Measurements from ENCODE around the gene QDPR. TPM values are rescaled to one million over a fixed set of nuclear protein-coding genes. Genes with fewer than 3 reads are reported as not detected.
A peak's percentile ranks its signal among the peaks of the same experiment; 100 is the strongest.

QDPR gene
- 26.2 TPM for polyA plus RNA-seq

DNA sequence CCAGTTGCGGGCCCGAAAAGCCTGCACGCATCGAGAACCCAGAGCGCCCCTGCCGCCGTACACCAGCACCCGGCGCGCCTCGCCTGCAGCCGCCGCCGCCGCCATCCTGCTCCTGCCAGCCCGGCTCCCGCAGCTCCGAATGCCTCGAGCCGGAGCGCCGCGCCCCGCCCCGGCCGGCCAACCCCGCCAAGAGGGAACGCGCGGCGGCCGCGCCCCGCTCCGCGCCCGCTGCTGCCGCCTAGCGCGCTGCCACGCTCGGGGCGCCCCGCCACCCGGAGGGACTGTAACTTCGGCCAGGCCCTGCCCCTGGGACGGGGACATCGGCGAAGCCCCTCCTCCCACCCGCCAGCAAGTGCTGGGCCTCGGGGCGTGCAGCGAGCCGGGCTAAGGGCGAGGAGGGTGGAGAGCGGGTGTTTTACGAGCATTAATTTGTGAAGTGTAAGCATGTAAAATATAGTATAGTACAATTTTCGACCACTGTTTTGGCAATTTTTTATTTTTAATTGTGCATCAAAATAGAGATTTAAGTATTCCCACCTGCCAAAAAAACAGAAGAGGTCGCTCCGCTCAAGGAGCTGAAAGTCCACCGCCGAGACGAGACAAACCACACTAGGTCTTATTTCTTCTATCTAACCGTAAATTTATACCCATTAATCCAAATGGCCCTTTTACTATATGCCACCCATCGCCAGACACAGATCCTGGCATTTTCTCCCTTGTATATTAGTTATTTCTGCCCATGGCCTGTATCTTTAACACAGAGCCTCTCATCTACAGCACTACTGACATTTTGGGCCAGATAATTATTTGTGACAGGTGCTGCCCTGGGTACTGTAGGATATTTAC is at the start of gene QDPR:
Gene QDPR (minus strand): TSS at position 141 of the 846 bp plus-strand sequence. CDS start 36 bp downstream, at position 105.
- peak within 1 kb of the TSS; percentile 85 to 96 (median 93) for H3K4me3 Mint-ChIP-seq

DNA sequence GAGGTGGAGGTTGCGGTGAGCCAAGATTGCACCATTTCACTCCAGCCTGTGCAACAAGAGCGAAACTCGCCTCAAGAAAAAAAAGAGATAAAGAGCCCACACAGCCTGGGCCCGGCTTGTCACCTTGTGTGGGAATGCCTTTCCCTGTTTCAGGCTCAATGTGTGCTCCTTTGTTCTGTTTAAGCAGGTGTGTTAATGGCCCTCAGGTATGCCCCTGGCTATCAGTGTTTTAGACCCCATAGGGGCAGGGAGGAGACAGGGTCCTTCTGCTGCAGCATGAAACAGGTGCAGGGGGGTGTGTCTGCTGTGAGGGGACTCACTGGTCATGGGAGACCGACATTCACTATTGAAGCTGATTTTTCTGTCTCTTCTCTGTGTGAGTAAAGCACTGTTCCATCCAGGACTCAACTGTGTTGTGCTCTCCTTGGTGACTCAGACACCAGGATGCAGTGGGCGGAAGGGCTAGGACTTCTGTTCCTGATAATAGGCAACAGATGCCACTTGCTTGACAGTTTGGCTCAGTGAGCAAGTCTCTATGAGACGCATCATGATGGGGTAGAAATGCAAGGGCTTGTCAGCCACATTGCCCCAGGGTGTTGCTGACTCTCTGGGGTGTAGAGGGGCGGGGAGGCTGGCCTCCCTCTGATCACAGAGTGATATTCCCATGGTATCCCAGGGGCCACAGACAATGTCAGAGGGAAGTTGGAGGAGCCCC is 49.5 kb upstream of the QDPR start:
- Mint-ChIP-seq H3K36me3 (no peaks in the 10 kb centered on the region), H3K4me1 (no peaks in the 10 kb centered on the region), H3K4me3 (no peak overlapping the region), H3K27me3 (peaks cover 2% of the 10 kb centered on the region), H3K9me3 (no peaks in the 10 kb centered on the region), H3K27ac (no peak overlapping the region)

More for the DNA sequence above, at the start of gene QDPR:
- Mint-ChIP-seq H3K9me3 (no peaks in the 10 kb centered on the region), H3K4me1 (peaks cover 19 to 21% (median 19%) of the 10 kb centered on the region in 3 donors), H3K36me3 (peaks cover 2% of the 10 kb centered on the region), H3K27me3 (no peaks in the 10 kb centered on the region), H3K27ac (peak within 1 kb of the TSS; percentile 29 to 80 (median 38))

DNA sequence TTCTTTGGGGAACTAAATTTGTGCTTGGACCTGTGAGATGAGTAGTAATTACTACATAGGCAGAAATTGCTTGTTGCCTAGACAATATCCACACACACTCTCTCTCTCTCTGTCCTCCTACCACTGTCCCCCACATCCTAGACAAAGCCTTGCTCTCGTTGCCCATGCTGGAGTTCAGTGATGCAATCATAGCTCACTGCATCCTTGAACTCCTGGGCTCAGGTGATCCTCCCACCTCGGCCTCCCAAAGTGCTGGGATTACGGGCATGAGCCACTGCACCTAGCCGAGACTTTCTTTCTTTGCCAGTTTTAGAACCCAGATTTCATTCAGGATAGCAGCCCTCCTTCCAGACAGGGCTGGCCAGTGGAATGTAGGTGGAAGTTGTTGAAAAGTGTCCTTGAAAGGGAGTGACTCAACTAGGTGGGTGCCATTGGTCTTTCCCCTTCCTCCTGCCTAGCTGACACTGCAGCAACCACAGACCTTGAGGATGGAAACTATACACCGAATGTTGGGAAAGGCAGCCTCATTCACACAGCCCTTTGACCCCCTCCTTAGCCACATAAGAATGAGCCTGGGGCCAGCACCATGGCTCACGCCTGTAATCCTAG is 48.3 kb upstream of the QDPR start:
- H3K4me1 Mint-ChIP-seq, result no peaks in the 10 kb centered on the region
- H3K9me3 Mint-ChIP-seq, result no peaks in the 10 kb centered on the region
- H3K27me3 Mint-ChIP-seq, result peaks cover under 1% of the 10 kb centered on the region
- H3K27ac Mint-ChIP-seq, result no peak overlapping the region
- no peak overlapping the region for H3K4me3 Mint-ChIP-seq
- H3K36me3 Mint-ChIP-seq, result no peaks in the 10 kb centered on the region

DNA sequence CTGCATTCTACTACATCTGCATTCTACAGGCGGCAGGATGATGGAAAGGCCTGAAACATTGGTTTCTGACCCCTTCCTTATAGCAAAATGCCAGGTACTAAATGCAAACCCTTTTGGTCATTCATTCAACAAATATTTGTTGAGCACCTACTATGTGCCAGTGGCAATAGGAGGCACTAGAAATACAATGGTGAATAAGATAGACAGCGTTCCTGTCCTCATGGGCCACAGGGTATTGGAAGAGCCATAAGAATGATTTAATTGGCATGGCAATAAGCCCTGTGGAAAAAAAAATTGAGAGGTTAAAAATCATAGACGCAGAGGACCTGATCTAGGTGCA is 47.8 kb upstream of the QDPR start:
- no peak overlapping the region for H3K4me3 Mint-ChIP-seq
- peaks cover 2% of the 10 kb centered on the region for H3K36me3 Mint-ChIP-seq
- H3K4me1 Mint-ChIP-seq, result no peaks in the 10 kb centered on the region

DNA sequence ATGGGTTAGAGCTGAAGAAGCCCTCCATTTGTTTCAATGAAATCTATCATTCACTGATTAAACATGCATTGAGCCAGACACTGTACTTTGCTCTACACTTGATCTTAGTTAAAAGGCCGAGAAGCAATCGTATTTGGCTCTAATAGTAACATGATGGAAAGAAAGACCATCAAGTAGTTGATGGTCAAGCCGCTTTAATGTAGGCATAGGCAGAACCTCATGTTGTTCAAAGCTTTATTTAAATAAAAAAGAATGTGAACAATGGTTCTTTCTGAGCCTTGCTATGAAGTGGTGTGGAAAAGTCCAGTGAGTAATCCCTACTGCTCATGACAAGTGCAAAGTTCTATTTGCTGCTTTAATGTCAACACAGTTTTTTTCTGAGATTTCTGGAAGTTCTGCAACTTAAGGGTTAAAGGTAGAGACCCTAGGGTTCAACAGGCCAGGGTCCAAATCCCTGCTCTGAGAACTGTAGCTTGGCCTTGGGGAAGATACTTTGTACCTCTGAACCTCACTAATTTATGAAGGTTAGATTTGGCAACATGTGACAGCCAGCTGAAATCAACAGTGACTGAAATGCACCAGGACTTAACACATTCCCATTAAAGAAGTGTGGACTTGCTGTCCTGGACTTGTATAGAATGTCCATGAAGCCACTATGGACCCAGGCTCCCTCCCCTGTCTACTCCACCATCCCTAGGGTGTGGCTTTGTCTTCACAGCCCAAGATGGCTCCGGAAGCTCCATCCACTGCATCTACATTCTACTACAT is 47.2 kb upstream of the QDPR start:
- Mint-ChIP-seq H3K27ac (no peak overlapping the region), H3K36me3 (peaks cover 4% of the 10 kb centered on the region), H3K4me3 (no peak overlapping the region), H3K4me1 (no peaks in the 10 kb centered on the region), H3K9me3 (no peaks in the 10 kb centered on the region), H3K27me3 (no peaks in the 10 kb centered on the region)

More for the DNA sequence above, 47.8 kb upstream of the QDPR start:
- Mint-ChIP-seq H3K27me3 (no peaks in the 10 kb centered on the region), H3K9me3 (no peaks in the 10 kb centered on the region), H3K27ac (no peak overlapping the region)

DNA sequence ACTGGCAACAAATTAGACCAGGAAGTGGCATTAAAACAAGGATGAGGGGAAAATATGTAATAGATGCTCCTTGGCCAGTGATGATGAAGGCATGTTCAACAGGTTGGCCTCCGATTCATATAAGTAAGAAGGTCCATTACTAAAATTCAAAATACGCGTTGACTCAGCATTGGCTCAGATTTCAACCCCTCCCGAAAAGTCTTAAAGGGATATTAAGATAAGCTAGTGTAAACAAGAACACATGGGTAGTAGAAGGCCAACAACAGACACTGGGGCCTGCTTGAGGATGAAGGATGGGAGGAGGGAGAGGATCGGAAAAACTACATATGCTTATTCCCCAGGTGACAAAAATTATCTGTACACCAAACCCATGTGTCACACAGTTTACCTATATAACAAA is 46.0 kb upstream of the QDPR start:
- H3K4me1 Mint-ChIP-seq, result no peaks in the 10 kb centered on the region
- H3K4me3 Mint-ChIP-seq, result no peak overlapping the region
- H3K27ac Mint-ChIP-seq, result no peak overlapping the region
- H3K36me3 Mint-ChIP-seq, result peaks cover 4% of the 10 kb centered on the region
- no peaks in the 10 kb centered on the region for H3K27me3 Mint-ChIP-seq
- H3K9me3 Mint-ChIP-seq, result no peaks in the 10 kb centered on the region

DNA sequence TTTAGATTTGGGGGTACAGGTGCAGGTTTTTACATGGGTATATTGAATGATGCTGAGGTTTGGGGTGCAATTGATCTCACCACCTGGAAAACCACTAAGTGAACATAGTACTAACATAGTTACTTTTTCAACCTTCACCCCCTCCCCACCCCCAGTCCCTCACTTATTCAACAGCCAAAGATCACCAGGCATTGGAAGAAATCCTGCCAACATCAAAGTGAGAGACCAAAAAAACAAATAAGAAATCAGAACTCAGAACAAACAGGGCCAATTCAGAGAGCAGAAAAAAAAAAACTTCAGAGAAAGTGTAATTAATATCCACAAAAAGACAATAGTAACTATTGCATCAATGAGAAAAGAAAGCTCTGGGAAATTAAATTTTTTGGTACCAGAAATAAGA is 44.6 kb upstream of the QDPR start:
- peaks cover 4% of the 10 kb centered on the region for H3K36me3 Mint-ChIP-seq
- H3K27me3 Mint-ChIP-seq, result peaks cover 3% of the 10 kb centered on the region
- H3K27ac Mint-ChIP-seq, result no peak overlapping the region
- H3K4me3 Mint-ChIP-seq, result no peak overlapping the region
- H3K4me1 Mint-ChIP-seq, result no peaks in the 10 kb centered on the region
- no peaks in the 10 kb centered on the region for H3K9me3 Mint-ChIP-seq

DNA sequence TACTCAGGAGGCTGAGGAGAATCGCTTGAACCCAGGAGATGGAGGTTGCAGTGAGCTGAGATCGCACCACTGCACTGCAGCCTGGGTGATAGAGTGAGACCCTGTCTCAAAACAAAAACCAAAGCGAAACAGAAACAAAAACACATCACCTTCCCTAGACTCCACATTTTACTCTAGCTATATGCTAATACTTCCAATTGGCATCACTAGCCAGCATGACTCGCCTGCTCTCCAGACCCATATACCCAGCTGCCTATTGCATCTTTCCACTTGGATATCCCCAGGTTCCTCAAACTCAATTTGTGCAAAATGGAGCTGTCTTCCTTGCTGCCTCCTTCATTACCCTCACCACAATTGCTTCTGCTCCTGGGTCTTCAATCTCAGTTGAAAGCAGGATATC is 42.7 kb upstream of the QDPR start:
- Mint-ChIP-seq H3K36me3 (peaks cover 4% of the 10 kb centered on the region), H3K4me1 (no peaks in the 10 kb centered on the region), H3K9me3 (no peaks in the 10 kb centered on the region), H3K27me3 (peaks cover 10% of the 10 kb centered on the region), H3K4me3 (no peak overlapping the region), H3K27ac (no peak overlapping the region)

DNA sequence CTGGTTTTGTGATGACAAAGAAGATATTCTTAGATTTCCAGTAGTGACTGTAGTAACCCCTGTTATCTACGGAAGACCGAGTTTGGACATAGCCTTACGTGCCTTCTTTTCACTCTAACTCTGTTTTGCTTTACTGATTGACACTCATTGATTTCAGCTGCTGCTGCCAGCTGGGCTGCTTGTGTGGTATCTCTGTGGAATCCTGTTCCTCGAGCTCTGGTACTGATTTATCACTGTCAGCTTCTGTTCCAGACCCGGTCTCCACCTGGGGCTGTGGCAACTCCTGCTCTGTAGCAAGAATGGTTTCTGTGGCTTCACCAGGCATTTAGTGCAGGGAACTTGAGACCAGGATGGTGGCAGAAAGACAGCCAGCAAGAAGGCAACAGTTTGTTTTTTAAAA is 40.5 kb upstream of the QDPR start:
- Mint-ChIP-seq H3K36me3 (peaks cover 4% of the 10 kb centered on the region), H3K4me1 (no peaks in the 10 kb centered on the region), H3K27me3 (peaks cover 10% of the 10 kb centered on the region), H3K27ac (no peak overlapping the region), H3K9me3 (no peaks in the 10 kb centered on the region), H3K4me3 (peak overlapping the region in 1 of 4 donors; percentile 1)

DNA sequence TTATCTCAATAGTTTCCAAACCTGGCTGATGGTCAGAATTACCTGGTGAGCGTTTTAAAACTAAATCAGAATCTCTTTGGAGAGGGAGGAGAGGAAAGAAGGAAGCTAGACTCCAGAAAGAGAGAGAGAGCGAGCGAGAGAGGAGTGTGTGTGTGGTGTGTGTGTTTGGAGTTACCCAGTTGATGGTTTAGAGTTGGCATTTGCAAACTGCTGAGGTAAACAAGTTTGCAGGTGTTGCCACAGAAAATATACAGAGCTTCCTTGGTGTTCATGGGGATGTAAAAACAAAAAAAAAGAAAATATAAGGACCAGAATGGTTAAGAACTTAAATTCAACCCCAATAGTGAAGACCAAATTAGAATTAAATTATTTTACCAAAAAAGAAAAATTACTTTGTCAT is 38.7 kb upstream of the QDPR start:
- no peaks in the 10 kb centered on the region for H3K9me3 Mint-ChIP-seq
- peaks cover 4% of the 10 kb centered on the region for H3K36me3 Mint-ChIP-seq
- no peak overlapping the region for H3K4me3 Mint-ChIP-seq
- H3K27ac Mint-ChIP-seq, result no peak overlapping the region
- no peaks in the 10 kb centered on the region for H3K4me1 Mint-ChIP-seq
- H3K27me3 Mint-ChIP-seq, result peaks cover 10% of the 10 kb centered on the region

DNA sequence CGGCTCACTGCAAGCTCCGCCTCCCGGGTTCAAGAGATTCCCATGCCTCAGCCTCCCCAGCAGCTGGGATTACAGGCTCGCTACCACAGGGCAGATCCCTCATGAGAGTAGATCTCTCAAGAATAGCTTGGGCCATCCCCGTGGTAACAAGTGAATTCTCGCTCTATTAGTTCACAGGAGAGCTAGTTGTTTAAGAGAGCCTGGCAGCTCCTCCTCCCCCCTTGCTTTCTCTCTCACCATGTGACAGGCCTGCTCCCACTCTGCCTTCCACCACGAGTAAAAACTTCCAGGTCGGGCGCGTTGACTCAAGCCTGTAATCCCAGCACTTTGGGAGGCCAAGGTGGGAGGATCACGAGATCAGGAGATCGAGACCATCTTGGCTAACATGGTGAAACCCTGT is 34.8 kb upstream of the QDPR start:
- peaks cover 15% of the 10 kb centered on the region for H3K27me3 Mint-ChIP-seq
- H3K9me3 Mint-ChIP-seq, result no peaks in the 10 kb centered on the region
- no peaks in the 10 kb centered on the region for H3K36me3 Mint-ChIP-seq
- no peak overlapping the region for H3K27ac Mint-ChIP-seq
- H3K4me1 Mint-ChIP-seq, result no peaks in the 10 kb centered on the region
- no peak overlapping the region for H3K4me3 Mint-ChIP-seq

DNA sequence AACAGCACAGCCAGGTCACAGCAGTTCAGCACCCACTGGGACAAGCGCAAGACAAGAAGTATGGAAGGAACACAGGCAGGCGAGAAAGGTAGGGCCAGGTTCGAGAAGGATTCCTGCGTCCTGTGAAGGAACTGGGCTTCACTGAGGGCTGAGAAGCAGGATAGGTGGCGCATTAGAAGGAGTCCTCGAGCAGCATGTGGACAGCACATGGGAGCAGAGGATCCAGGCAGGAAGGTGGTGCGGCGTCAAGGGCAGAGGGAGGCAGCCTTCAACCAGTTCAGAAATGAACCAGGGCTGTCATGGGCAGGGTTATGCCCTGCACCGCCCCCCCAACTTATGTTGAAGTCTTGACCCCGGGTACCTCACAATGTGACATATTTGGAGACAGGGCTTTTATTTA is 34.3 kb upstream of the QDPR start:
- Mint-ChIP-seq H3K4me3 (no peak overlapping the region), H3K27me3 (peaks cover 11% of the 10 kb centered on the region), H3K27ac (no peak overlapping the region), H3K36me3 (no peaks in the 10 kb centered on the region), H3K9me3 (no peaks in the 10 kb centered on the region), H3K4me1 (no peaks in the 10 kb centered on the region)

DNA sequence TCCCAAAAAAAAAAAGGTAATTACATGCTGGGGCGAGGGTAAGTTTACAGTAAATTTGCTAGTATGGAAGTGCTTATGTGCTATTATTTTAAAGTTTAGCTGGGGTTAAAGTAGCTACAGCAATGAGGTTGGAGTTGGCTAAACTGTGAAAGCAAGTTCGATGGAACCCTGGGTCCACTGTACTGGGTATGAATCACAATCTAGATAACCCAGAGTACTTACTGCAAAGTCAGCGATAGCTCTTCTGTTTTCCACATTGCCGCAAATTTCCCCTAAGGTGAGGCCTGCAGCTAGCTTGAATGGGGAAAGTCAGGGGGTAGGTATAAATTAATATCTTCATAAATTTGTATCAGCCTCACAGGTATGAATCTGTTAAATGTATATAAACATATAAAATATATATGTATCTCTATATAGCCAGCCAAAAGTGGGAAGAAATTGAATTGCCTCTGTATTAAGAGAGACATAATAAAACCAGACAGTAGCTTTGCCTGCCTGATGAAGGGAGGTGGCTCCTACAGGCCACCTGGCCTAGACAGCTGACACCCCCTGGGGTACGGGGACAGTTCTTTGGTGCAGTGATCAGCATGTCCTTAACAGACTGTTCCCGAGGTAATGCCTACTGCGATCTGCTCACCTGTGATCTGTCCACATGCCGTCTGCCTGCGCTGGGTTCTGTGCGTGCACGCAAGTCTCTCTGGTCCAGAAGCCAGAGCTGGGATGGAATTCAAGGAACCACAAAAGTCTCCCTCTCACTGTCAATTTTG is 33.7 kb upstream of the QDPR start:
- no peak overlapping the region for H3K27ac Mint-ChIP-seq
- no peak overlapping the region for H3K4me3 Mint-ChIP-seq
- H3K36me3 Mint-ChIP-seq, result no peaks in the 10 kb centered on the region
- peaks cover 10% of the 10 kb centered on the region for H3K27me3 Mint-ChIP-seq
- H3K9me3 Mint-ChIP-seq, result no peaks in the 10 kb centered on the region
- H3K4me1 Mint-ChIP-seq, result no peaks in the 10 kb centered on the region

DNA sequence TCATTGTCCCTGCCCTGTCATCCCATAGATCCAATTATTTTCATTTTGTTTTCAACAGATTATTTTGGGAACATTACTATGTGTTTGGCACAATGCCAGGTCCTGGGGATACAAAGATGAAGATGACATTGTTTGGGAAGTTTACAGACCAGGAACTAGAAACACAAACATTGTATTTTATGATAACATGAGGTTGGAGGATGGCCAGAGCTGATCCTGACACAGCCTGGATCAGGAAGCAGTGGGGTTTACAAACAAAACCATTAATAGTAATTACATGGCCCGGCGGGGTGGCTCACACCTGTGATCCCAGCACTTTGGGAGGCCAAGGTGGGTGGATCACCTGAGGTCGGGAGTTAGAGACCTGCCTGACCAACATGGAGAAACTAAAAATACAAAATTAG is 32.9 kb upstream of the QDPR start:
- Mint-ChIP-seq H3K27ac (no peak overlapping the region), H3K27me3 (peaks cover 6% of the 10 kb centered on the region), H3K9me3 (no peaks in the 10 kb centered on the region), H3K4me3 (no peak overlapping the region), H3K36me3 (no peaks in the 10 kb centered on the region), H3K4me1 (no peaks in the 10 kb centered on the region)
